Adrenal gland (tissue), 12 donors: ENCODE data around the gene GRIP1. TPM values are rescaled to one million over a fixed set of nuclear protein-coding genes. Genes with fewer than 3 reads are reported as not detected.
"Not testable (repeated sequence)": the region's sequence is repeated elsewhere in the genome, so short reads cannot be mapped to it uniquely, and the experiment has no call there.

ENCODE experiments used
- DNase-seq, 7 donors: peaks; one replicate each; pipeline ENCODE4 v3.0.0-alpha.2; 2019 to 2020
- H3K27ac ChIP-seq, 5 donors: fragments of 200-600 bp; sonication (generic) in 4 of 5; 1 replicate in 3 of 5; 2 replicates in 2 of 5; pipeline versions ENCODE4 v1.5.1 to v1.8.0; 2016 to 2020; ENCODE audit warnings: mild to moderate bottlenecking in 1 of 5
- H3K27me3 ChIP-seq: fragments of 200-600 bp; 2 replicates; pipeline ENCODE4 v1.8.0; 2021
- H3K36me3 ChIP-seq, 2 donors: fragments of 200-600 bp; replicated peaks in 1 of 2; 1 replicate in 1 of 2; 2 replicates in 1 of 2; pipeline versions ENCODE4 v1.5.1 to v1.8.0; 2018 to 2022
- H3K4me1 ChIP-seq, 2 donors: fragments of 200-600 bp; replicated peaks in 1 of 2; 1 replicate in 1 of 2; 2 replicates in 1 of 2; pipeline versions ENCODE4 v1.5.1 to v1.8.0; 2018 to 2021
- H3K4me3 ChIP-seq, 4 donors: fragments of 200-600 bp; sonication (generic) in 3 of 4; one replicate each; pipeline ENCODE4 v1.5.1; 2016 to 2018
- H3K9me3 ChIP-seq, 3 donors: fragments of 200-600 bp; sonication (generic) in 1 of 3; replicated peaks in 1 of 3; 1 replicate in 2 of 3; 2 replicates in 1 of 3; pipeline versions ENCODE4 v1.5.1 to v1.8.0; 2016 to 2021
- POLR2A ChIP-seq, 2 donors: fragments of 450-650 bp; IDR thresholded peaks; one replicate each; pipeline ENCODE4 v1.6.1; 2017; ENCODE audit warnings: antibody characterized with exemption in 2 of 2, mild to moderate bottlenecking in 2 of 2, moderate library complexity in 1 of 2
- WGBS, 4 donors: extraction: QIAGEN DNeasy Blood & Tissue Kit in 2 of 4; methylation state at CpG; one replicate each; pipeline versions ENCODE4 v1.1.5 to v1.1.7; 2013 to 2017; 5-methylcytosine and 5-hydroxymethylcytosine counted together
- intact Hi-C, 2 donors: fragments of 100-400 bp; cut with DNase I; formaldehyde crosslinking; loops; one replicate each; pipeline versions ENCODE4 v1.14.1 to v1.15.0; 2022 to 2023
- polyA plus RNA-seq, 3 donors: library from polyadenylated mRNA; stranded (reverse); fragments of 200-250 nt in 2 of 3; fragments of 350-450 nt in 1 of 3; fragmentation: Illumina TruSeq in 1 of 3; extraction: RNeasy Lipid Tissue Mini Kit (QIAGEN cat#74804) in 1 of 3; gene quantifications; one replicate each; pipeline ENCODE4 v1.2.3, GENCODE V29; 2013 to 2014
- total RNA-seq, 9 donors: library from RNA; depleted of rRNA in 4 of 9; stranded (reverse); fragments of >200 nt in 4 of 9; fragments of 120-200 nt in 1 of 9; fragmentation: NEBNext Ultra II Directional in 1 of 9; extraction: Animal tissue kit (Norgen Biotek cat#: 25700) in 1 of 9; gene quantifications; one replicate each; pipeline versions ENCODE4 v1.1.0 to v1.2.4, GENCODE V29; 2013 to 2023
- TF ChIP-seq, protein P1 (sequence below), 6 experiments: fragments of 450-650 bp in 4 of 6; fragments of 200-600 bp in 2 of 6; sonication (generic) in 1 of 6; IDR thresholded peaks; 1 replicate in 5 of 6; 2 replicates in 1 of 6; pipeline versions ENCODE4 v1.5.1 to v1.8.0; 2016 to 2021; ENCODE audit warnings: antibody characterized with exemption in 6 of 6, mild to moderate bottlenecking in 2 of 6, moderate library complexity in 1 of 6
- donor health status: healthy with polysubstance abuse.
- donor health status: Bipolar disorder and iron deficiency.
- donor health status: DM: yes; HTN: yes; CAD: no.
- donor health status: DM: no; HTN: no; CAD: no.
- donor health status: DM: no; HTN: no; CAD: no.
- donor health status: DM: yes; HTN: yes; CAD: no.

Gene GRIP1
- total and polyA plus RNA-seq, 12 donors = 0.54 to 10.8 (median 2.4) TPM

DNA sequence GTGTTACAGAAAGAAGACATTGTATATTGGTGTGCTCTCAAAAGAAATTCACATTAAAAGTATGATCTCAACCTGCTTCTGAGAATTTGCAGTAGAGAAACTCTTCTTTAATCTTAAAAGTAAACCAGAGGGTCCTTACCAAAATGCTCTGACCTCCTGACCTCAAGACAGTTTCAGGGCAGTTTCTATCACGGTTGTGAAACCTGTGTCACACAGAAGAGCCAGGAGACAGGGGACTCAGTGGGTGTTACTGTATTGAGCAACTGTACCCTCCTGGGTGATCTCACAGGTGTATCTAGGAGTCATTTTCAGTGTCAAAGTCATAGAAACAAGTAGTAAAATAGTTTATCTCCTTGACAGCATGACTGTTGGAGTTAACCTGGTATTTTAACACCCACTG lies 178.0 kb downstream of the GRIP1 start:
- 59 to 88% (median 69%) methylated on average over 1 of the region's 1 CpG for WGBS, 4 donors
- intact Hi-C loops = no loop called here
- no peak for TF ChIP-seq POLR2A (IDR thresholded peaks at IDR 0.05)
- TF ChIP-seq, protein P1, sequence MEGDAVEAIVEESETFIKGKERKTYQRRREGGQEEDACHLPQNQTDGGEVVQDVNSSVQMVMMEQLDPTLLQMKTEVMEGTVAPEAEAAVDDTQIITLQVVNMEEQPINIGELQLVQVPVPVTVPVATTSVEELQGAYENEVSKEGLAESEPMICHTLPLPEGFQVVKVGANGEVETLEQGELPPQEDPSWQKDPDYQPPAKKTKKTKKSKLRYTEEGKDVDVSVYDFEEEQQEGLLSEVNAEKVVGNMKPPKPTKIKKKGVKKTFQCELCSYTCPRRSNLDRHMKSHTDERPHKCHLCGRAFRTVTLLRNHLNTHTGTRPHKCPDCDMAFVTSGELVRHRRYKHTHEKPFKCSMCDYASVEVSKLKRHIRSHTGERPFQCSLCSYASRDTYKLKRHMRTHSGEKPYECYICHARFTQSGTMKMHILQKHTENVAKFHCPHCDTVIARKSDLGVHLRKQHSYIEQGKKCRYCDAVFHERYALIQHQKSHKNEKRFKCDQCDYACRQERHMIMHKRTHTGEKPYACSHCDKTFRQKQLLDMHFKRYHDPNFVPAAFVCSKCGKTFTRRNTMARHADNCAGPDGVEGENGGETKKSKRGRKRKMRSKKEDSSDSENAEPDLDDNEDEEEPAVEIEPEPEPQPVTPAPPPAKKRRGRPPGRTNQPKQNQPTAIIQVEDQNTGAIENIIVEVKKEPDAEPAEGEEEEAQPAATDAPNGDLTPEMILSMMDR (IDR thresholded peaks at IDR 0.05) = no peak

DNA sequence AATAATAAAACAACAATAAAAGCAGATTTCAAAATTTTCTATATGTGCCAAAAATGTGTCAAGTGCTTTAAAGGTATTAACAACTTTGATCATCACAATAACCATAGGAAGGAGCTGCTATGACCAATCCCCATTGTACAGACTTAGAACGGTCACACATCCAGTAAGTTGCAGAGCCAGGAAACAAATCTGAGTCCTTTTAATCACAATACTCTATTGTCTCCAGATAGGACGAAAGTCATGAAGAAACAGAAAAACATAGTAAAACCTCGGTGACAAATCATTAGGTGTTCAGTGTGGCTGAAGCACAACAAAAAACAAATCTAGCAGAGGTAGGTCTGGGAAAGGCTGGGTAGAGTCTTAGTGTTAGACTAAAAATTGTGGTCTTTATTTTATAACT lies 178.8 kb downstream of the GRIP1 start:
- 75 to 81% (median 79%) methylated on average over 3 of the region's 3 CpGs for WGBS, 4 donors
- no peak for DNase-seq
- no peak for TF ChIP-seq POLR2A (IDR thresholded peaks at IDR 0.05)
- TF ChIP-seq, protein P1 (IDR thresholded peaks at IDR 0.05) = no peak
- no peak overlapping the region for H3K27ac ChIP-seq
- no peaks in the 10 kb centered on the region for H3K27me3 ChIP-seq
- H3K9me3 ChIP-seq = no peaks in the 10 kb centered on the region
- no peaks in the 10 kb centered on the region for H3K4me1 ChIP-seq
- H3K36me3 ChIP-seq = no peaks in the 10 kb centered on the region
- H3K4me3 ChIP-seq = no peak overlapping the region
- intact Hi-C loops = no loop called here

More for the DNA sequence above, 178.0 kb downstream of the GRIP1 start:
- no peak overlapping the region for H3K4me3 ChIP-seq
- H3K36me3 ChIP-seq = no peaks in the 10 kb centered on the region
- H3K9me3 ChIP-seq = no peaks in the 10 kb centered on the region
- DNase-seq = no peak
- no peaks in the 10 kb centered on the region for H3K27me3 ChIP-seq
- H3K27ac ChIP-seq = no peak overlapping the region
- H3K4me1 ChIP-seq = no peaks in the 10 kb centered on the region

DNA sequence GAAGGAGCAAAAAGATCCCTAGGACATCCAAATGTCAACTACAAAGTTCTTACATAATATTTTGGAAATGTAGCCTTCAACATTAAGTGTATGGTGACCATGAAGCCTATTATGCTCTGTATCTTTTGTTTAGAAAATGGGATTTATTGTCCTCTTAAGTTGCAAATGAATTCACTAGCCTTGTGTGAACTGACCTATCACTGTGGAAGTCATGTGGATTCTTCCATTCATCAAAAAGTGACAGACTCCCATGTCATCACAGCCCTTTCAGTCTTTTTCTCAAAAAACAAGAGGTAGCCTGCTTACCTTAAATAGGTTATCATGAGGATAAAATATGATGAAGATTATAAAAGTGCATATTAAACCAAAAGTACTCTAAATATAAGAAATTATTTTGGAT lies 179.9 kb downstream of the GRIP1 start:
- Histone ChIP-seq H3K27me3 (no peaks in the 10 kb centered on the region), H3K4me3 (no peak overlapping the region), H3K9me3 (no peaks in the 10 kb centered on the region), H3K36me3 (no peaks in the 10 kb centered on the region), H3K4me1 (no peaks in the 10 kb centered on the region), H3K27ac (no peak overlapping the region)
- intact Hi-C loops = no loop called here
- no peak for DNase-seq
- TF ChIP-seq, protein P1 (IDR thresholded peaks at IDR 0.05) = no peak
- no peak for TF ChIP-seq POLR2A (IDR thresholded peaks at IDR 0.05)

DNA sequence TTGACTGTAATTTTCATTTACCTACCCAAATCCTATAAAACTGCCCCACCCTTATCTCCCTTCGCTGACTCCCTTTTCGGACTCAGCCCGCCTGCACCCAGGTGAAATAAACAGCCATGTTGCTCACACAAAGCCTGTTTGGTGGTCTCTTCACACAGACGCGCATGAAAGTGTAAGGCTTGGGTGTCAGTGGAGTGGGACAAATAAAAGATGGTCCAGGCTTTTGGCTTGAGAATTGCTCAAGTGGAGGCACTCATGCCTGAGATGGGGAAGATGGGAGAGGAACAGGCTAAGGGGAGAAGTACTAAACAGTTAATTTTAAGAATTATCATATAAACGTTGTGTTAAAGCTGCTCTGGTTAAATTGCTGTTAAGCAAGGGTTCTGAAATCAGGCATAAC lies 180.8 kb downstream of the GRIP1 start:
- H3K4me3 ChIP-seq, H3K27ac ChIP-seq, H3K4me1 ChIP-seq, intact Hi-C loops, DNase-seq, H3K9me3 ChIP-seq, H3K27me3 ChIP-seq, H3K36me3 ChIP-seq: not testable (repeated sequence)
- 78 to 82% (median 80%) methylated on average over 6 of the region's 6 CpGs for WGBS, 4 donors

DNA sequence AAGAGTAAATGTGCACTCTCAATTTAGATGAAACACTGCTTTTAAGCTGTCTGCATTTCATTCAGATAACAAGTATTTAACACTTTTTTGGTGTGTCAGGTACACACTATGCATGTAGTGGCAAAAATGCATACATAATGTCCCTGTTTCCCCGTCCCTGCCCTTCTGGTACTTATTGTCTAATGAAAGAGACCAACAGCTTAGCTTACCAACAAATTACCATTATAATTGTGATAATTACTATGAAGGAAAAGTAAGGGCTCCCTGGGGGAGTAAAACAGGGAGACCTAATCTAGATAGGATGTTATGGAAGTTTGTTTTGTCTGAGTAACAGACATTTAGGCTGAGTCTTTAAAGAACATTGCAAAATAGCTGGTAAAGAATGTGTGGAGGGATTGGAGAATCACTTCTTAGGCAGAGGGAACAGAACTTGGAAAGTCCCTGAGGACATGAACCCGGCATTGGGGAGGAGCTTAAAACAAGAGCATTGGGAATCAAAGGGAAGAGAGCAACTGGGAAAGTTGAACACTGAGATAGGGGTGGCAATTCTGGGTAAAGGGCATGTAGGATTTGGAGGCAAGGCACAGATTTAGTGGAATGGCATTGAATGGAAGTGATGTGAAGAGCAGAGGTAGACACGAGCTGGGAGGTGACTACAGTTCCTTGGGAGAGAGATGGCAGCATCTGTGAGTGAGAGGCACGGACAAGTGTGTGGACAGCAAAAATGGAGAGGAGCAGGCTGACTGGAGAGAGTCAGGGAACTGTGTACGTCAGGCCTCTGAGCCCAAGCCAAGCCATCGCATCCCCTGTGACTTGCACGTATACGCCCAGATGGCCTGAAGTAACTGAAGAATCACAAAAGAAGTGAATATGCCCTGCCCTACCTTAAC lies 181.6 kb downstream of the GRIP1 start:
- no peak for TF ChIP-seq POLR2A (IDR thresholded peaks at IDR 0.05)
- TF ChIP-seq, protein P1 (IDR thresholded peaks at IDR 0.05) = no peak
- intact Hi-C loops = no loop called here
- 81 to 92% (median 86%) methylated on average over 8 of the region's 8 CpGs for WGBS, 4 donors
- Histone ChIP-seq H3K27me3 (no peaks in the 10 kb centered on the region), H3K4me3 (no peak overlapping the region), H3K4me1 (no peaks in the 10 kb centered on the region), H3K9me3 (no peaks in the 10 kb centered on the region), H3K36me3 (no peaks in the 10 kb centered on the region), H3K27ac (no peak overlapping the region)
- no peak for DNase-seq
